GM23338 (cell line): Measurements from ENCODE around the gene GGN. TPM values are rescaled to one million over a fixed set of nuclear protein-coding genes. Genes with fewer than 3 reads are reported as not detected.

Experiments
- ATAC-seq: fragments of 200-7000 bp; cut with Tn5 transposase; 3 replicates; pipeline ENCODE4 v1.9.1; 2020
- DNase-seq: peaks from one replicate; pipeline ENCODE4 v3.0.0-alpha.2; 2015; ENCODE audit warnings: low spot score
- H2AFZ ChIP-seq: fragments of 200-600 bp; sonication (generic); 2 replicates; pipeline ENCODE4 v1.8.0; 2016; ENCODE audit warnings: antibody characterized with exemption, mild to moderate bottlenecking, moderate library complexity
- H3F3A ChIP-seq: fragments of 200-600 bp; sonication (generic); replicated peaks from 2 replicates; pipeline ENCODE4 v1.8.0; 2017; ENCODE audit warnings: antibody characterized with exemption, mixed run types, low read depth
- H3K27ac ChIP-seq: fragments of 200-600 bp; sonication (generic); 2 replicates; pipeline ENCODE4 v1.6.1; 2016; ENCODE audit warnings: low read depth
- H3K27me3 ChIP-seq: fragments of 200-600 bp; sonication (generic); 2 replicates; pipeline ENCODE4 v1.8.0; 2016; ENCODE audit warnings: mild to moderate bottlenecking, mixed run types, moderate library complexity; ENCODE audit not compliant: insufficient read depth
- H3K36me3 ChIP-seq: fragments of 200-600 bp; sonication (generic); 2 replicates; pipeline ENCODE4 v1.8.0; 2016; ENCODE audit warnings: mild to moderate bottlenecking; ENCODE audit not compliant: insufficient read depth
- H3K4me1 ChIP-seq: fragments of 200-600 bp; sonication (generic); 2 replicates; pipeline ENCODE4 v1.8.0; 2016; ENCODE audit warnings: mild to moderate bottlenecking, moderate library complexity; ENCODE audit not compliant: insufficient read depth
- H3K4me2 ChIP-seq: fragments of 200-600 bp; sonication (generic); 2 replicates; pipeline ENCODE4 v1.7.1; 2017; ENCODE audit warnings: mixed run types
- H3K4me3 ChIP-seq: fragments of 200-600 bp; sonication (generic); 2 replicates; pipeline ENCODE4 v1.6.1; 2016; ENCODE audit warnings: mixed run types
- H3K79me2 ChIP-seq: fragments of 200-600 bp; sonication (generic); replicated peaks from 2 replicates; pipeline ENCODE4 v1.8.0; 2017; ENCODE audit warnings: mild to moderate bottlenecking; ENCODE audit not compliant: insufficient read depth
- H3K9me2 ChIP-seq: fragments of 200-600 bp; sonication (generic); 2 replicates; pipeline ENCODE4 v1.8.0; 2017; ENCODE audit not compliant: insufficient read depth
- H4K20me1 ChIP-seq: fragments of 200-600 bp; sonication (generic); replicated peaks from 2 replicates; pipeline ENCODE4 v1.8.0; 2017; ENCODE audit warnings: mild to moderate bottlenecking; ENCODE audit not compliant: insufficient read depth
- H3K27ac Mint-ChIP-seq: 2 replicates; pipeline ENCODE4 v1.8.0; 2020; ENCODE audit warnings: inconsistent platforms, mild to moderate bottlenecking, moderate library complexity, mixed read lengths
- H3K27me3 Mint-ChIP-seq: 3 replicates; pipeline ENCODE4 v1.8.0; 2022; ENCODE audit warnings: low read depth, mild to moderate bottlenecking, moderate library complexity, mixed read lengths, inconsistent platforms; ENCODE audit not compliant: insufficient read depth, poor library complexity
- H3K36me3 Mint-ChIP-seq: 3 replicates; pipeline ENCODE4 v1.8.0; 2021; ENCODE audit warnings: low read depth, mild to moderate bottlenecking, inconsistent platforms, moderate library complexity, mixed read lengths
- H3K4me1 Mint-ChIP-seq: 3 replicates; pipeline ENCODE4 v1.8.0; 2020; ENCODE audit warnings: mild to moderate bottlenecking, inconsistent platforms, mixed read lengths
- H3K4me3 Mint-ChIP-seq: 3 replicates; pipeline ENCODE4 v1.8.0; 2021; ENCODE audit warnings: moderate library complexity, mild to moderate bottlenecking, inconsistent platforms, mixed read lengths
- H3K9me3 Mint-ChIP-seq: 3 replicates; pipeline ENCODE4 v1.8.0; 2020; ENCODE audit warnings: moderate library complexity, mild to moderate bottlenecking, inconsistent platforms, mixed read lengths
- CTCF ChIP-seq, 2 experiments: fragments of 200-600 bp in 1 of 2; sonication (generic) in 1 of 2; conservative IDR thresholded peaks; 2 replicates each; pipeline versions ENCODE4 v1.5.1 to v1.6.1; 2016 to 2017; ENCODE audit warnings: antibody characterized with exemption in 2 of 2, low read depth in 2 of 2, mild to moderate bottlenecking in 2 of 2, moderate library complexity in 1 of 2
- EZH2 ChIP-seq: fragments of 200-600 bp; sonication (generic); IDR thresholded peaks from one replicate; pipeline ENCODE4 v1.8.0; 2017; ENCODE audit warnings: antibody characterized with exemption, mild to moderate bottlenecking, low read depth; ENCODE audit not compliant: unreplicated experiment
- EZH2phosphoT487 ChIP-seq: fragments of 200-600 bp; sonication (generic); IDR thresholded peaks from one replicate; pipeline ENCODE4 v1.8.1; 2018; ENCODE audit warnings: antibody characterized with exemption; ENCODE audit not compliant: unreplicated experiment
- JUNB ChIP-seq: IDR thresholded peaks from one replicate; pipeline ENCODE4 v1.6.1; 2016; ENCODE audit warnings: antibody characterized with exemption; ENCODE audit not compliant: unreplicated experiment
- NANOG ChIP-seq: IDR thresholded peaks from 2 replicates; pipeline ENCODE4 v1.6.1; 2016; ENCODE audit warnings: antibody characterized with exemption, borderline replicate concordance
- POLR2AphosphoS5 ChIP-seq: IDR thresholded peaks from 2 replicates; pipeline ENCODE4 v1.6.1; 2016; ENCODE audit warnings: antibody characterized with exemption, low read depth
- STAT1 ChIP-seq: IDR thresholded peaks from one replicate; pipeline ENCODE4 v1.6.1; 2016; ENCODE audit warnings: antibody characterized with exemption; ENCODE audit not compliant: unreplicated experiment
- ZNF114 ChIP-seq: fragments of 250-450 bp; sonication (Bioruptor Pico); IDR thresholded peaks from 2 replicates; pipeline ENCODE4 v1.5.0; 2020; ENCODE audit warnings: mild to moderate bottlenecking, moderate library complexity
- ZNF331 ChIP-seq: fragments of 250-450 bp; sonication (Bioruptor Pico); IDR thresholded peaks from 2 replicates; pipeline ENCODE4 v1.5.0; 2020; ENCODE audit warnings: low read depth, mild to moderate bottlenecking, moderate library complexity
- polyA plus RNA-seq: library from polyadenylated mRNA; unstranded; fragments of >200 nt; fragmentation: Nextera tagmentation; extraction: Ambion mirVana; gene quantifications from 2 replicates; pipeline ENCODE4 v1.2.1, GENCODE V29; 2016
- total RNA-seq: library from RNA; depleted of rRNA; stranded (reverse); fragments of >200 nt; shearing (Covaris generic); gene quantifications from 2 replicates; pipeline ENCODE4 v1.2.3, GENCODE V29; 2014
- TF ChIP-seq, protein P1 (sequence below): IDR thresholded peaks from 2 replicates; pipeline ENCODE4 v1.6.1; 2016; ENCODE audit warnings: antibody characterized with exemption
- TF ChIP-seq, protein P2 (sequence below): IDR thresholded peaks from one replicate; pipeline ENCODE4 v1.6.1; 2018; ENCODE audit warnings: antibody characterized with exemption; ENCODE audit not compliant: unreplicated experiment

Gene GGN
- total and polyA plus RNA-seq, 2 experiments from 2014 or later = 0.14 to 1.5 TPM

DNA sequence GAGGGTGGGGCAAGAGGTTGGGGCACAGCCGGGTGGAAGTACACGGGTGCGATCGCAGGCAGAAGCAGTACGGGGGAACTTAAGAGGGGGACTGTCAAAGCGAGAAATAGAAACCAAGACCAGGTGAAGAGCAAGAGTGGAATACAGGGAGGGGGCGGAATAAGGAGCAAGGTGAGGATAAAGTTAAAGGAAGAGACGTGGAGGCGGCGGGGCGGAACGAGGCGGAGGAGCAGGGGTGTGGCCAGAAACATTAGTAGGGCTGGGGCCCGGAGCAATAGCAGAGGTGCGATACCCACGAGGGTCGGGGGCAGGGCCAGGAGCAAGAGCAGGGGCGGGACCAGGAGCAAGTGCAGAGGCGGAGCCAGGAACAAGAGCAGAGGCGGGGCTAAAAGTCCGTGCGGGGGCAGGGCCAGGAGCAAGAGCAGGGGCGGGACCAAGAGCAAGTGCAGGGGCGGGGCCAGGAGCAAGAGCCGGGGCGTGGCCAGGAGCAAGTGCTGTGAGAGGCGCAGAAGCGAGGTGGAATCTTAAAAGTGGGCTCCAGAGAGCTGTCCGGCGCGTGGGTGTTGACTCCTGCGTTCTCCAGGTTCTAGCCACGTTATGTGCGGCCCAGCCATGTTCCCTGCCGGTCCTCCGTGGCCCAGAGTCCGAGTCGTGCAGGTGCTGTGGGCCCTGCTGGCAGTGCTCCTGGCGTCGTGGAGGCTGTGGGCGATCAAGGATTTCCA, 51.0 kb downstream of the GGN start:
- peak; percentile 99 for DNase-seq
- Histone ChIP-seq H3K79me2 (no peaks in the 10 kb centered on the region), H3K36me3 (no peaks in the 10 kb centered on the region; the same call in 1 of the 2 replicates), H3K9me2 (no peaks in the 10 kb centered on the region), H3F3A (0 out of 2 replicates have a peak, but pooled peaks cover 5% of the 10 kb centered on the region), H3K27me3 (no peaks in the 10 kb centered on the region), H2AFZ (peak overlapping the region; percentile 99), H3K4me1 (peaks cover 10% of the 10 kb centered on the region), H4K20me1 (no peaks in the 10 kb centered on the region; the same call in 1 of the 2 replicates), H3K27ac (peak overlapping the region; percentile 78; the same call in 1 of the 2 replicates), H3K4me3 (peak overlapping the region; percentile 82), H3K4me2 (peak overlapping the region; percentile 95)
- H3K4me1 Mint-ChIP-seq = peaks cover 10% of the 10 kb centered on the region
- no peaks in the 10 kb centered on the region; the same call in 2 of the 3 replicates for H3K9me3 Mint-ChIP-seq
- H3K4me3 Mint-ChIP-seq = peak overlapping the region; percentile 94
- peaks cover 10% of the 10 kb centered on the region for H3K27me3 Mint-ChIP-seq
- TF ChIP-seq POLR2AphosphoS5 (peak; percentile 52), CTCF (conservative IDR thresholded peaks at IDR 0.05; ENCODE audit: low read depth in 2 of 2) (no peak)
- TF ChIP-seq, protein P1, sequence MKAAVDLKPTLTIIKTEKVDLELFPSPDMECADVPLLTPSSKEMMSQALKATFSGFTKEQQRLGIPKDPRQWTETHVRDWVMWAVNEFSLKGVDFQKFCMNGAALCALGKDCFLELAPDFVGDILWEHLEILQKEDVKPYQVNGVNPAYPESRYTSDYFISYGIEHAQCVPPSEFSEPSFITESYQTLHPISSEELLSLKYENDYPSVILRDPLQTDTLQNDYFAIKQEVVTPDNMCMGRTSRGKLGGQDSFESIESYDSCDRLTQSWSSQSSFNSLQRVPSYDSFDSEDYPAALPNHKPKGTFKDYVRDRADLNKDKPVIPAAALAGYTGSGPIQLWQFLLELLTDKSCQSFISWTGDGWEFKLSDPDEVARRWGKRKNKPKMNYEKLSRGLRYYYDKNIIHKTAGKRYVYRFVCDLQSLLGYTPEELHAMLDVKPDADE = 0 out of 2 replicates have a peak, but pooled peaks have one; percentile 13
- H3K27ac Mint-ChIP-seq = peak overlapping the region; percentile 95
- H3K36me3 Mint-ChIP-seq = no peaks in the 10 kb centered on the region
- peak; percentile 55 for ATAC-seq

DNA sequence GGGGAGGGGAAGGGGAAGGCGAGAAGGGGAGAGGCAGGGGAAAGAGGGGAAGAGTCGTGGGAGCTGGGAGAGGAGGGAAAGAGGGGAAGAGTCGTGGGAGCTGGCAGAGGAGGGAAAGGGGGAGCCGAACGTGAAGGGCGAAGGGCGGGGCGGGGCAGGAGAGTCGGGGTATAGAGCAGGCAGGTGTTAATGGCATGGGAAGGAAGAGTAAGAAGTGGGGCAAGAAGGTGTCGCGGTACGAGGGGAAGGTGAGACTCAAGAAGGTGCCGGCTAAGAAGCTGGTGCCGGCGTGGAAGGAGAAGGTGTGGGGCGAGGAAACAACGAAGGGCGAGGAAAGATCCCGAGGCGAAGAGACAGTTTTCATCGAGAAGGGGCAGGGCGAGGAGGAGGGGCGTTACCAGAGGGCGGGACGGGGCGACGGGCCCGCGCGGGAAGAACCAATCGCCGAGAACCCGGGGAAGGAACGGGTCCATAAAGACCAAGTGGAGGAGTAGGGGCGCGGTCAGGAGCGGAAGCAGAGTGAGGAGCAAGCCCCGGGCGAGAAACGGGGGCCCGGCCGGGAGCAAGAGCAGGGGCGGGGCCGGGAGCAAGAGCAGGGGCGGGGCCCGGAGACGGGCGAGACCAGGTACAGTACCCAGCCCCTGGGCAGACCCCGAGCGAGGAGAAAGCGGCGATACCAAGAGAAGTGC, 51.7 kb downstream of the GGN start:
- peak overlapping the region; percentile 94 for H3K4me3 Mint-ChIP-seq
- Histone ChIP-seq H3K4me3 (peak overlapping the region; percentile 82), H3F3A (0 out of 2 replicates have a peak, but pooled peaks cover 5% of the 10 kb centered on the region), H3K4me1 (peaks cover 10% of the 10 kb centered on the region), H3K79me2 (no peaks in the 10 kb centered on the region), H3K27ac (peak overlapping the region; percentile 78; the same call in 1 of the 2 replicates), H3K36me3 (no peaks in the 10 kb centered on the region; the same call in 1 of the 2 replicates), H3K27me3 (no peaks in the 10 kb centered on the region), H3K4me2 (peak overlapping the region; percentile 95), H4K20me1 (no peaks in the 10 kb centered on the region; the same call in 1 of the 2 replicates), H3K9me2 (no peaks in the 10 kb centered on the region), H2AFZ (peak overlapping the region; percentile 99)
- peak; percentile 98 for DNase-seq
- H3K36me3 Mint-ChIP-seq = no peaks in the 10 kb centered on the region
- peak; percentile 82 for ATAC-seq
- no peaks in the 10 kb centered on the region; the same call in 2 of the 3 replicates for H3K9me3 Mint-ChIP-seq
- peak overlapping the region; percentile 95 for H3K27ac Mint-ChIP-seq
- peaks cover 10% of the 10 kb centered on the region for H3K4me1 Mint-ChIP-seq
- peaks cover 10% of the 10 kb centered on the region for H3K27me3 Mint-ChIP-seq
- TF ChIP-seq CTCF (conservative IDR thresholded peaks at IDR 0.05; ENCODE audit: low read depth in 2 of 2) = no peak
- TF ChIP-seq, protein P2, sequence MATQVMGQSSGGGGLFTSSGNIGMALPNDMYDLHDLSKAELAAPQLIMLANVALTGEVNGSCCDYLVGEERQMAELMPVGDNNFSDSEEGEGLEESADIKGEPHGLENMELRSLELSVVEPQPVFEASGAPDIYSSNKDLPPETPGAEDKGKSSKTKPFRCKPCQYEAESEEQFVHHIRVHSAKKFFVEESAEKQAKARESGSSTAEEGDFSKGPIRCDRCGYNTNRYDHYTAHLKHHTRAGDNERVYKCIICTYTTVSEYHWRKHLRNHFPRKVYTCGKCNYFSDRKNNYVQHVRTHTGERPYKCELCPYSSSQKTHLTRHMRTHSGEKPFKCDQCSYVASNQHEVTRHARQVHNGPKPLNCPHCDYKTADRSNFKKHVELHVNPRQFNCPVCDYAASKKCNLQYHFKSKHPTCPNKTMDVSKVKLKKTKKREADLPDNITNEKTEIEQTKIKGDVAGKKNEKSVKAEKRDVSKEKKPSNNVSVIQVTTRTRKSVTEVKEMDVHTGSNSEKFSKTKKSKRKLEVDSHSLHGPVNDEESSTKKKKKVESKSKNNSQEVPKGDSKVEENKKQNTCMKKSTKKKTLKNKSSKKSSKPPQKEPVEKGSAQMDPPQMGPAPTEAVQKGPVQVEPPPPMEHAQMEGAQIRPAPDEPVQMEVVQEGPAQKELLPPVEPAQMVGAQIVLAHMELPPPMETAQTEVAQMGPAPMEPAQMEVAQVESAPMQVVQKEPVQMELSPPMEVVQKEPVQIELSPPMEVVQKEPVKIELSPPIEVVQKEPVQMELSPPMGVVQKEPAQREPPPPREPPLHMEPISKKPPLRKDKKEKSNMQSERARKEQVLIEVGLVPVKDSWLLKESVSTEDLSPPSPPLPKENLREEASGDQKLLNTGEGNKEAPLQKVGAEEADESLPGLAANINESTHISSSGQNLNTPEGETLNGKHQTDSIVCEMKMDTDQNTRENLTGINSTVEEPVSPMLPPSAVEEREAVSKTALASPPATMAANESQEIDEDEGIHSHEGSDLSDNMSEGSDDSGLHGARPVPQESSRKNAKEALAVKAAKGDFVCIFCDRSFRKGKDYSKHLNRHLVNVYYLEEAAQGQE = no peak
- TF ChIP-seq ZNF331 = no peak
- no peak for TF ChIP-seq EZH2
- no peak for TF ChIP-seq EZH2phosphoT487
- TF ChIP-seq NANOG = no peak
- no peak for TF ChIP-seq POLR2AphosphoS5
- no peak for TF ChIP-seq JUNB
- TF ChIP-seq ZNF114 (CRISPR knock-in tag) = no peak
- no peak for TF ChIP-seq STAT1
- TF ChIP-seq, protein P1 = no peak
